GM18951 (cell line): Measurements from ENCODE around the gene SPIC.

Experiments used
- POLR2A ChIP-seq: IDR thresholded peaks from 4 replicates; pipeline ENCODE4 v1.6.1; 2011; ENCODE audit warnings: mild to moderate bottlenecking; ENCODE audit not compliant: insufficient read length, insufficient read depth; ENCODE audit errors: extremely low read depth
- in situ Hi-C: fragments of 300-500 bp; cut with MboI; formaldehyde crosslinking; loops from one replicate; pipeline ENCODE4 v1.12.0; 2022; ENCODE audit warnings: low sequenced_read_pairs, mixed read lengths, inconsistent platforms; ENCODE audit not compliant: unreplicated experiment

The SPIC gene

DNA sequence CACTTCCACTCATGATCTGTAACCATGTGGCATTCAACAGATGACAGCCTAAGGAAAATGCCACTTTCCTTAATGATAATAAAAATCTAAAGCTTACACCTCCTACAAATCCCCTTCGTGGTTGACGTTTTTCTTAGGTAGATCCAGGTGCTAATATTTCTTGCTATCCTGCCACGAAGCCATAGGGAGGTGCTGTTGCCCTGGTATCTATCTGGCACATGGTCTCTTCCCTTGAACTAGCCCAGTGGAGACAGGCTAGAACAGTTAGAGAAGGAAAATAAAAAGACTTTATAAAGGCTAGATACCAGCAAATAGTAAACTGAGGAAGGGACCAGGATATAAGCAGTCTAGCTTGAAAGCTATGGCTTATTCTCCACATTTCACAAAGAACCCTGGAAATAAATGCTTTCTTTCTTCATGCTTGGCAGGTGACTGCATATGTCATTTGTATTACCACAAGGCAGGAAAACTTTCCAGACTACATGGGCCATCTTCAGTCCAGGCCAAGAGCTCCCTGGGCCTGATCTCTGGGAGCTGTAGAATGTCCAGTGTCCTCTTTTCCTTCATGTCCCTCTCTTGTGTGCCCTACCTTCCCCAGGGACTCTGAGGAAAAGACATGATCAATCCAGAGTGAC lies 15.3 kb downstream of the SPIC start:
- in situ Hi-C loops = no loop called here
- TF ChIP-seq POLR2A = no peak

DNA sequence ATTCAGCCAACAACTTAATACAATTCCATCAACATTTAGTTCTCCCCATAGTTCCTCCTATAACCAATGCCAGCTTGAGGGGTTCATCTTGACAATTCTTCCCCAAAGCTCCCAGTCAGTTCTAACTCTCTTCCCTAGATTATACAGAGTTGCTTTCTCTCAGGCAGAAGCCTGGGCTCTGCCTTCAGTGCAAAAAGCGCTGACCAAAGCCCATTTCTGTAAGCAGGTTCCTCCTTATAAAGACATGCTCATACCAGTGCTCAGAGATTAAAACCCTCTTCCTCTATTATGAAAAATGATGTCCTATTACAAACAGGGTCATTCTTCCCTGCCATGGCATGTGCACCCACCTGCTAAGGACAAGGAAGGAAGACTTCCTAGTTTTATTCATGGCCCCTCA lies 16.2 kb downstream of the SPIC start:
- in situ Hi-C loops = no loop called here
- TF ChIP-seq POLR2A = no peak

DNA sequence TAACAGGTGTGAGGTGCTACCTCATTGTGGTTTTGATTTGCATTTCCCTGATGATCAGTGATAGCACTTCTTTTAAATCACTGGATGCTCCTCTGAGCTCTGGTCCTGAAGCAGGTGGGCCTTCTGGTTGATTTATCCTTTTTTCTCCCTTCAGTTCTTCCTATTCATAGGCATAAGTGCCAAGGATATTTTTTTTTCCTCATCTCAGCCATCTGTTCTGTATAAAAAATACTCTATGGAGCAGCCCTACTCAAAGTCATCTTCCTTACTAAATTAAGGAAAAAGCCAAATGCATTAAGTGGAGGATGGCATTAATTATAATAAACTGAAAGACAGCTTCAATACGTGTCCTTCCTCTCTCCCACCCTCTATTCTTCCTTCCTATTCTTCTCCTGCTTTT lies 18.4 kb downstream of the SPIC start:
- in situ Hi-C loops = no loop called here
- TF ChIP-seq POLR2A = no peak

DNA sequence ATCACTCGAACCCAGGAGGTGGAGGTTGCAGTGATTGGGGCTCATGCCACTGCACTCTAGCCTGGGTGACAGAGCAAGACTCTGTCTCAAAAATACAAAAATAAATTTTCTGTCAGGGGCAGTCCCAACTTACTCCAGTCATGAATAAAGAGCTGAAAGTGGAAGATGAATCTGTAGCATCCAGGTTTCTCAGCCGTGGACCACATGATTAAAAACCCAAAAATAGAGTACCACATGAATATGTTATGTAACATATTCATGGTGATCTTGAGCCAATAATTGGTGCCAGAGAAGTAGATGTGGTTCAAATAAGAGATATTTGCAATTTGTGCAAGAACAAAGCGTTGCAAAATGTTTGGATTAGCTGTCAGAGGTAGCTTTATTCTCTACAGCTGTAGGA lies 23.1 kb downstream of the SPIC start:
- no peak for TF ChIP-seq POLR2A
- in situ Hi-C loops = no loop called here

DNA sequence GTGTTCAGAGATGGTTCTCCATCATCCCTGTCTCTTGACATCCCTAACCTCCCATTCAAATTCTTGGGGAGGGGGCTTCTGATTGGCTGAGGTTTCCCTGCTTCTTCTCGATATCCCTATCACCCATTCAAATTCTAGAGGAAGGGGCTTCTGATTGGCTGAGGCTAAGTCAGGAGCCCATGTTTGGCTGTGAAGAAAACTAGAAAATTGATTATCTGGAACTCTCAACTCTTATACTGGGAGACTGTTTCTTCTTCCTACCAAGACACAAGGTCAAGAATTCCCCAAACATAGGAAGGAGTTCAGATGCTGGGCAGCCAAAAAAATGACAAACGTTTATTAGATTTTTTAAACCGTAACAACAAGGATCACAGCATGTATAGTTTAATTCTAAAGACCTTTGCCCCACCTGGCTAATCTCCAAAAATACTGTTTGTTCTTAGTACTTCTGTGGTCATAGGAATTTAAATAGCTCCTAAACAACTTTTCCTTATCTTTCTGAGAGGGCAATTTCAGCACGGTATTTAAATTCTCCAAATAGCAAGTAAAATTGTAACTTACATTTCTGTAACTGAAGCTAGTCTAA lies 26.4 kb downstream of the SPIC start:
- in situ Hi-C loops = no loop called here
- TF ChIP-seq POLR2A = no peak

DNA sequence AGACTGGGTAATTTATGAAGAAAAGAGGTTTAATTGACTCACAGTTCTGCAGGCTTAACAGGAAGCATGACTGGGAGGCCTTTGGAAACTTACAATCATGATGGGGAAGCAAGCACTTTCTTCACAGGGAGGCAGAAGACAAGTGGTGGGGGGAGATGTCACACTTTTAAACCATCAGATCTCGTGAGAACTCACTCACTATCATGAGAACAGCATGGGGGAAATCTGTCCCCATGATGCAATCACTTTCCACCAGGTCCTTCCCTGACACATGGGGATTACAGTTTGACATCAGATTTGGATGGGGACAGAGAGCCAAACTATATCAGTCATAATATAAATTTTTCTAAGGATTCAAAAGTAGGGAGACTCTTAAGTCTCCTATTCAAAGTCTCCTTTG lies 46.0 kb downstream of the SPIC start:
- in situ Hi-C loops = no loop called here
- no peak for TF ChIP-seq POLR2A

DNA sequence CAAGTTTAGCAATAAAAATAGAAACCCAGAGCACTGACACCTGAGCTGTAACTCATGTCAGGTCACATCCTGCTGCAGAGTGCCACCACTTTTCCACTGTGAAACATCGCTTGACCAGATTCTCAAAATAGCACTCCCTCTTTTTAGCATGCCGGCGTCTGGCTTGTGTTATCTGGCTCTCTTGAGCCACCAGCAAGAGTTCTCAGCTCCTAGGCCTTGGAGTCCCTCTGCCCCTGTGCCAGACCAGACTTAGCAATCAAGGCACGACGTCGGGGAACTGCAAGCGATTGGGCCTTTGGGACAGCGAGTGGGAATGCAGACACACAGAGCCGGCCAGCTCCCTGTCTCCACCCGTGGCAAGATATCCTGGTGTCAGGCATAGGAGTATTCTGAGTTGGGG lies 52.5 kb downstream of the SPIC start:
- in situ Hi-C loops = no loop called here
- TF ChIP-seq POLR2A = no peak

DNA sequence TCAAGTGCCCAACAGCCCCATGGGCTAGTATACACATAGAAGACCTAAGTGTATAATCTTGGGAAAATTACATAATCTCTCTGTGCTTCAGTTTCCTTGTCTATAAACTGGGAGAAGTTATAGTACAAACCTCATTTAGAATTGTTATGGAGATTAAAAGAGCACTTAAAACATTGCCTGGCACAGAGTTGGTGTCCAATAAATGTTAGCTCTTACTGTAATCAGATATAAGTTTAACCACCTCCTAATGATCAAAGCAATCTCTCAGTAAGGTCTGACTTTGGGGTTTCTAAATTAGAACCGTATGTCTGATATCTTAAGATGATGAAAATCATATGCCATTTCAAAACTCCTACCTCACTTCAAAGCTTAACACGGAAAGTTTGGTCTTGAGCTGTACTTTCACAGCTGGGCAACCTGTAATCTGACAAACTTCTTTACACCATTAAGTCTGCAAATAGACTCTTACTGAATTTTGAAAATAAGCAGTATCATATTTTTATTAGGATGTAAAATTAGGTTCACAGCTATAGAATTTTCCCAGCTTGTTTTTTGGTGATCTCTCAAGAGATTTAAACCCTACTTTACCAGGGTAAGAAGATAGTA lies 61.0 kb downstream of the SPIC start:
- in situ Hi-C loops = no loop called here

More for the DNA sequence above, 61.0 kb downstream of the SPIC start:
- no peak for TF ChIP-seq POLR2A
